Dedifferentiated amniotic fluid mesenchymal stem cell (primary cell): ENCODE data around the gene MYO1A.

Source experiments
- DNase-seq: peaks from one replicate; pipeline ENCODE4 v3.0.0-alpha.2; 2016; ENCODE audit errors: extremely low spot score

Gene MYO1A

GRCh38 chr12:57049890-57050289 lies at the start of gene MYO1A:
Gene MYO1A (minus strand): TSS chr12:57050129. CDS start chr12:57048323, 1,806 bp downstream.
- DNase-seq: no peak

GRCh38 chr12:57099047-57099714 lies 49.3 kb upstream of the MYO1A start:
- no peak for DNase-seq

GRCh38 chr12:57098546-57098945 lies 48.6 kb upstream of the MYO1A start:
- DNase-seq: no peak

- DNase-seq: no peak
Measured at GRCh38 chr12:57097554-57097835, 47.6 kb upstream of the MYO1A start.

GRCh38 chr12:57096748-57097553 lies 47.0 kb upstream of the MYO1A start:
- no peak for DNase-seq

GRCh38 chr12:57096099-57096572 lies 46.2 kb upstream of the MYO1A start:
- no peak for DNase-seq

- no peak for DNase-seq
Measured at GRCh38 chr12:57095440-57095839, 45.5 kb upstream of the MYO1A start.

GRCh38 chr12:57094208-57095160 lies 44.6 kb upstream of the MYO1A start:
- DNase-seq: no peak

GRCh38 chr12:57093415-57094207 lies 43.7 kb upstream of the MYO1A start:
- DNase-seq: peak; percentile 72

GRCh38 chr12:57092876-57093414 lies 43.0 kb upstream of the MYO1A start:
- no peak for DNase-seq

- DNase-seq: no peak
Measured at GRCh38 chr12:57092529-57092862, 42.6 kb upstream of the MYO1A start.

GRCh38 chr12:57091638-57092528 lies 42.0 kb upstream of the MYO1A start:
- DNase-seq: no peak

- no peak for DNase-seq
Measured at GRCh38 chr12:57090924-57091637, 41.2 kb upstream of the MYO1A start.

- DNase-seq: no peak
Measured at GRCh38 chr12:57090490-57090889, 40.6 kb upstream of the MYO1A start.

GRCh38 chr12:57089271-57090245 lies 39.6 kb upstream of the MYO1A start:
- DNase-seq: peak; percentile 22

GRCh38 chr12:57088354-57089270 lies 38.7 kb upstream of the MYO1A start, which contains the start of gene NAB2:
Gene NAB2 (plus strand): TSS chr12:57089114. CDS start chr12:57089272, 158 bp downstream.
- peak; percentile 93 for DNase-seq
